Nephron (organoid): ENCODE measurements around the gene SMIM31.

Experiments used
- H3K27ac Mint-ChIP-seq, 3 experiments: 2 replicates each; pipeline ENCODE4 v1.8.0; 2020; ENCODE audit warnings: mixed read lengths in 3 of 3, mild to moderate bottlenecking in 2 of 3, moderate library complexity in 1 of 3
- H3K27me3 Mint-ChIP-seq: 2 replicates; pipeline ENCODE4 v1.8.0; 2021; ENCODE audit warnings: low read depth, mild to moderate bottlenecking, moderate library complexity, mixed read lengths
- H3K36me3 Mint-ChIP-seq: 2 replicates; pipeline ENCODE4 v1.8.0; 2020; ENCODE audit warnings: low read depth, mixed read lengths
- H3K4me1 Mint-ChIP-seq: 2 replicates; pipeline ENCODE4 v1.8.0; 2020; ENCODE audit warnings: mixed read lengths
- H3K4me3 Mint-ChIP-seq, 3 experiments: 2 replicates each; pipeline ENCODE4 v1.8.0; 2020; ENCODE audit warnings: mild to moderate bottlenecking in 3 of 3, mixed read lengths in 3 of 3, moderate library complexity in 2 of 3
- H3K9me3 Mint-ChIP-seq: 2 replicates; pipeline ENCODE4 v1.8.0; 2020; ENCODE audit warnings: mixed read lengths
- TF ChIP-seq, protein P1 (sequence below), 3 experiments: fragments of 200-600 bp; sonication (generic); IDR thresholded peaks; one replicate each; pipeline ENCODE4 v1.5.0; 2021; ENCODE audit warnings: antibody characterized with exemption in 3 of 3; ENCODE audit not compliant: unreplicated experiment in 3 of 3

Gene SMIM31

DNA sequence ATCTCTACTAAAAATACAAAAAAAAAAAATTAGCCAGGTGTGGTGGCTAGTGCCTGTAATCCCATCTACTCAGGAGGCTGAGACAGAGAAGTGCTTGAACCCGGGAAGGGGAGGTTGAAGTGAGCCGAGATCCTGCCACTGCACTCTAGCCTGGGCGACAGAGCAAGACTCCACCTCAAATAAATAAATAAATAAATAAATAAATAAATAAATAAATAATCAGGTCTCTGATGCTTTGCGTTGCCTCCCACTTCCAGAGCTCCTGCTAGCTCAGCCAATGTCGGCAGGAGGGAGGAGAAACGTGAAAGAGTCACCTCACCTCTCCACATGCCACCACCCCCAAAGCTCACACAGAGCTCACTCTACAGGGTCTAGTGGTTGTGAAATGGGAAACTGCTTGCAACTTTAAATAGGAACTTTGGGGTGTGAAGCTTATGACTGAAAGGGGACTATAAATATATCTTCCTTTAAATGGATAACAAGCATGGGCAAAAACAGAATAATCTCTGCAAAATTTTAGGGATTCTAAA, 7.9 kb downstream of the SMIM31 start:
- no peaks in the 10 kb centered on the region for H3K36me3 Mint-ChIP-seq
- TF ChIP-seq, protein P1, sequence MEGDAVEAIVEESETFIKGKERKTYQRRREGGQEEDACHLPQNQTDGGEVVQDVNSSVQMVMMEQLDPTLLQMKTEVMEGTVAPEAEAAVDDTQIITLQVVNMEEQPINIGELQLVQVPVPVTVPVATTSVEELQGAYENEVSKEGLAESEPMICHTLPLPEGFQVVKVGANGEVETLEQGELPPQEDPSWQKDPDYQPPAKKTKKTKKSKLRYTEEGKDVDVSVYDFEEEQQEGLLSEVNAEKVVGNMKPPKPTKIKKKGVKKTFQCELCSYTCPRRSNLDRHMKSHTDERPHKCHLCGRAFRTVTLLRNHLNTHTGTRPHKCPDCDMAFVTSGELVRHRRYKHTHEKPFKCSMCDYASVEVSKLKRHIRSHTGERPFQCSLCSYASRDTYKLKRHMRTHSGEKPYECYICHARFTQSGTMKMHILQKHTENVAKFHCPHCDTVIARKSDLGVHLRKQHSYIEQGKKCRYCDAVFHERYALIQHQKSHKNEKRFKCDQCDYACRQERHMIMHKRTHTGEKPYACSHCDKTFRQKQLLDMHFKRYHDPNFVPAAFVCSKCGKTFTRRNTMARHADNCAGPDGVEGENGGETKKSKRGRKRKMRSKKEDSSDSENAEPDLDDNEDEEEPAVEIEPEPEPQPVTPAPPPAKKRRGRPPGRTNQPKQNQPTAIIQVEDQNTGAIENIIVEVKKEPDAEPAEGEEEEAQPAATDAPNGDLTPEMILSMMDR (IDR thresholded peaks at IDR 0.05; ENCODE audit: unreplicated experiment in 3 of 3) = no peak
- no peak overlapping the region for H3K4me3 Mint-ChIP-seq
- H3K27ac Mint-ChIP-seq = no peak overlapping the region
- peaks cover 3% of the 10 kb centered on the region for H3K27me3 Mint-ChIP-seq
- H3K9me3 Mint-ChIP-seq = no peaks in the 10 kb centered on the region
- no peaks in the 10 kb centered on the region for H3K4me1 Mint-ChIP-seq

DNA sequence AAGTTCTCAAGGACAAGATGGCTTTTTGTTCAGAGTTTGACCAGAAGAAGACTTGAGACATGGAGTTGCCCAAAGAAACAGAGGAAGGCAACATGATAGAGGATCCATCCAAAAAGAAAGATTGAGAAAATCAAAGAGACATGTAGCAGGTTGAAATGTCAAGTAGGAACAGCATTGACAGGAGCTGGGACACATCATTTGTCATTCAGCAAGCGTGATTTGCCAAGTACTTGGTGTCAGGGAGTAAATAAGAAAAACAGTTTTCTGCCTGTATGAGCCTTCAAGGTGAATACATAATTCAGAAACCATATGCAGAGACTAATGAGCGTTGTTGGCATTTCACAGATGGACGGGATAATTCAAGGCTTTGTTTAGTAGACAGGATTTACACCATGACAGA, 11.2 kb downstream of the SMIM31 start:
- Mint-ChIP-seq H3K36me3 (no peaks in the 10 kb centered on the region), H3K9me3 (no peaks in the 10 kb centered on the region), H3K4me3 (no peak overlapping the region), H3K27me3 (peaks cover 5% of the 10 kb centered on the region), H3K4me1 (no peaks in the 10 kb centered on the region), H3K27ac (no peak overlapping the region)
- TF ChIP-seq, protein P1 (IDR thresholded peaks at IDR 0.05; ENCODE audit: unreplicated experiment in 3 of 3) = no peak

DNA sequence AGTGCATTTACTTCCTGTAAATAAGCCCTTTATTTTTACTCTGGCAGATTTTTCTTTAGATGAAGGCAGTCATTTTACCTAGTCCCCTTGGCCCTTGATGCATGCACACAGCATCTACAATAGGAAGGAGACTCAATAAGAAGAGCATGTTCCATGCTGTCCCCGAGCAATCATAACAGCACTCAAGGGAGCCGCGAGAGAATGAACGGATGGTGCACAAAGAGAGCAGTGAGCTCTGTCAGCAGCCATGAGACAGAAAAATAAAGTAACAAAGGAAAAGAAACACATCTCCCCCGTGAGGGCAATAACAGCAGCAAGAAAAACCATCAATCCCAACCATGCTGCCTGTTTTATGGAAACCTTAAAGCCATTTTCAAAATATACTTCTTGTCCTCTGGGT, 11.9 kb downstream of the SMIM31 start:
- Mint-ChIP-seq H3K27me3 (peaks cover 5% of the 10 kb centered on the region), H3K9me3 (no peaks in the 10 kb centered on the region), H3K27ac (peak overlapping the region in 2 of 3 experiments; percentile 28 to 43), H3K4me1 (no peaks in the 10 kb centered on the region), H3K36me3 (no peaks in the 10 kb centered on the region), H3K4me3 (peak overlapping the region in 2 of 3 experiments; percentile 26 to 52)
- TF ChIP-seq, protein P1 (IDR thresholded peaks at IDR 0.05; ENCODE audit: unreplicated experiment in 3 of 3) = no peak

DNA sequence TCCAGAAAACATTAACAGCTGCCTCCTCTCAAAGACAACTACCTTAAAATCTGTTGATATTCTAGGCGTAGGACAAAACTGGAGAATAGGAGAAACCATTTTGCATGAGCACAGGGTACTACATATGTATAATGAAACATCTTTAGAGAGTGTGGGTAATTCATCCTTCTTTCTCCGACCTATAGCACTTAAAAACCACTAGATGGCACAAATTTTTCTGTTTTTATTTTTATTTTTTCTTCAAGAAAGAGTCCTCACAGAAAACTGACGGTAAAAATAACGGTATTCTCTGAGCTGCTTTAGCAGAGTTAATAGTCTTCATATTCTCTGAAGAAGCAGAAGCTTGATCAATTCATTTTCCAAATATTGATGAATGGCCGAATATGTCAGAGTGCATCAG, 14.6 kb downstream of the SMIM31 start:
- H3K27ac Mint-ChIP-seq = no peak overlapping the region
- peaks cover 5% of the 10 kb centered on the region for H3K27me3 Mint-ChIP-seq
- no peaks in the 10 kb centered on the region for H3K4me1 Mint-ChIP-seq
- no peaks in the 10 kb centered on the region for H3K9me3 Mint-ChIP-seq
- H3K36me3 Mint-ChIP-seq = no peaks in the 10 kb centered on the region
- no peak overlapping the region for H3K4me3 Mint-ChIP-seq
- TF ChIP-seq, protein P1 (IDR thresholded peaks at IDR 0.05; ENCODE audit: unreplicated experiment in 3 of 3) = peak; percentile 34 to 57 (median 45)

DNA sequence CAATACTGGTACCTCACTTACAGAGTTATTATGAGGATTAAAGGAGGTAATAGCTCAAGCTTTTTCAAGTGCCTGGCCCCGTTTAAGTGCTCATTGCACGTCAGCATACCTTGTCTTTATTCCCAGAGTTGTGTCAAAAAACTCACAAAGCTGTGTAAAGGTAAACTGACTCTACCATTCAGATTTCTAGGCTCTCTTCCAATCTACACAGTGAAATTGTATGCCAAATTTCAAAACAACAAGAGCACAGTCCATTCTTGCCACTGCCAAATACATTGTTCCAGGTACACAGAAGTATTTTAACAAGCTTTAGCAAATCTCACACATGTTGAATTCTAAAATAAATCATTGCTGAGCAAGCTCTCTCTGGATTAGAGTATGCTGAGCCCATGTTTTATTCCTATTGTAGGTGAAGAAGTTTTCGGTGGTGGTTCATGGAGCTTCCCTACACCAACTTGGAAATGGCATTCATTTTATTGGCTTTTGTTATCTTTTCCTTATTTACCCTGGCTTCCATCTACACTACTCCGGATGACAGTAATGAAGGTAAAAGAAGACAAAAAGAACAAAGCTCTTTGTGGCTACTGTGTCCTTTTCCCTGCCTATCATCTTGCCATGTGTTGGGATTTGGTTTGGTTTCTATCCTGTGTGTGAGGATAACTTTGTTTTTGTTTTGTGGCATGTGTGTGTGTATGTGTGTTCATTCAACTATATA, 16.2 kb downstream of the SMIM31 start:
- H3K4me1 Mint-ChIP-seq = peaks cover 3% of the 10 kb centered on the region
- H3K27ac Mint-ChIP-seq = no peak overlapping the region
- no peaks in the 10 kb centered on the region for H3K36me3 Mint-ChIP-seq
- H3K4me3 Mint-ChIP-seq = no peak overlapping the region
- H3K9me3 Mint-ChIP-seq = no peaks in the 10 kb centered on the region
- peaks cover 5% of the 10 kb centered on the region for H3K27me3 Mint-ChIP-seq
- TF ChIP-seq, protein P1 (IDR thresholded peaks at IDR 0.05; ENCODE audit: unreplicated experiment in 3 of 3) = no peak

DNA sequence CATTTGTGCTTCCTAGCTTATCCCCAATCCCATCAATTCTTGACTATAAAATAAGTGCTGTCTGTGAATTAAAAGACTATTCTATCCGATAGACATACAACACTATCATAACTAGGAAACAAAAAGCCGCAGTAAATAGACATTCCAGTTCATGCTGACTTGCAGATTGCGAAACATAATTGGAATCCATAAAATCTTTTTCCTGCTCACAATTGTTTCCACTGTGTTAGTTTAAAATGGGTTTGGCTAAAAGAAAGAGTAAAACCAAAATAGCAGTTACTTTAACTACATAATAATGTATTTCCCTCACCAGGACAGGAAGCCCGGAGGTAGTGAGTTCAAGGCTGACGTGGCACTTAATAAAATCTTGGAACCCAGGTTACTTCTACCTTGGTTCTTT, 17.2 kb downstream of the SMIM31 start:
- Mint-ChIP-seq H3K4me1 (peaks cover 3% of the 10 kb centered on the region), H3K36me3 (no peaks in the 10 kb centered on the region), H3K27ac (no peak overlapping the region), H3K4me3 (no peak overlapping the region), H3K27me3 (peaks cover 5% of the 10 kb centered on the region), H3K9me3 (no peaks in the 10 kb centered on the region)
- TF ChIP-seq, protein P1 (IDR thresholded peaks at IDR 0.05; ENCODE audit: unreplicated experiment in 3 of 3) = no peak
